DOHH2 (cell line): ENCODE results near the gene LYSET.

Source experiments
- EZH2phosphoT487 ChIP-seq: fragments of 200-600 bp; sonication (generic); IDR thresholded peaks from 2 replicates; pipeline ENCODE4 v1.6.1; 2017; ENCODE audit warnings: borderline replicate concordance, mild to moderate bottlenecking, antibody characterized with exemption, low read length, moderate library complexity, mixed read lengths
- TF ChIP-seq, protein P1 (sequence below): fragments of 200-600 bp; sonication (generic); IDR thresholded peaks from one replicate; pipeline ENCODE4 v1.5.1; 2014; ENCODE audit warnings: antibody characterized with exemption, mild to moderate bottlenecking, low read depth, low read length; ENCODE audit not compliant: poor library complexity, severe bottlenecking

DNA sequence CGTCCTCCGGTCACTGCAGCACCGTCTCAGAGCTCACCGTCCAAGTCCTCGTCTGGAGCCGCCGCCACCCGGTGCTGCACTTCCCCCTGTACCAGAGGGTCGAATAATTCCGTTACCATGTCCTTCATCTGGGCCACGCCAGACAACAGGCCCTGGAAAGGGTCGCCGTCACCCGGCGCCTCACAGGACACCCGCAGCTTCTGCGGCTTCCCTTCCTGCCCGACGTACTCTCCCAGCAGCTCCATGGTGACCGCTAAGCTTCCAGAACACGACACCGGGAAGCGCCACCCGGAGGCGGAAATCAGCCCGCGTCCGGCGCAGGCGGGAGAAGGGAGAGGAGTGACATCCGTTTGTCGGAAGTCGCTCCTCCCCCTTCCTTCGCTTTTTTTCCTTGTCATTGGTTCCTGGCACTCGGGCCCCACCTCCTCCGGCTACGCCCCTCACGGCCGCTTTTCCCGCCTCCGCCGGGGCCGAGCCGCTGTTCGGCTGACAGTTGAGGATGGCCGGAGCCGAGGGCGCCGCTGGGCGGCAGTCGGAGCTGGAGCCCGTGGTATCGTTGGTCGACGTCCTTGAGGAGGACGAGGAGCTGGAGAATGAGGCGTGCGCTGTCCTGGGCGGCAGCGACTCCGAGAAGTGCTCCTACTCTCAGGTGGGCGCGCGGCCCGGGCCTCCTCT is 21.8 kb downstream of the LYSET start, which contains the start of the genes GON7 and UBR7:
- TF ChIP-seq, protein P1, sequence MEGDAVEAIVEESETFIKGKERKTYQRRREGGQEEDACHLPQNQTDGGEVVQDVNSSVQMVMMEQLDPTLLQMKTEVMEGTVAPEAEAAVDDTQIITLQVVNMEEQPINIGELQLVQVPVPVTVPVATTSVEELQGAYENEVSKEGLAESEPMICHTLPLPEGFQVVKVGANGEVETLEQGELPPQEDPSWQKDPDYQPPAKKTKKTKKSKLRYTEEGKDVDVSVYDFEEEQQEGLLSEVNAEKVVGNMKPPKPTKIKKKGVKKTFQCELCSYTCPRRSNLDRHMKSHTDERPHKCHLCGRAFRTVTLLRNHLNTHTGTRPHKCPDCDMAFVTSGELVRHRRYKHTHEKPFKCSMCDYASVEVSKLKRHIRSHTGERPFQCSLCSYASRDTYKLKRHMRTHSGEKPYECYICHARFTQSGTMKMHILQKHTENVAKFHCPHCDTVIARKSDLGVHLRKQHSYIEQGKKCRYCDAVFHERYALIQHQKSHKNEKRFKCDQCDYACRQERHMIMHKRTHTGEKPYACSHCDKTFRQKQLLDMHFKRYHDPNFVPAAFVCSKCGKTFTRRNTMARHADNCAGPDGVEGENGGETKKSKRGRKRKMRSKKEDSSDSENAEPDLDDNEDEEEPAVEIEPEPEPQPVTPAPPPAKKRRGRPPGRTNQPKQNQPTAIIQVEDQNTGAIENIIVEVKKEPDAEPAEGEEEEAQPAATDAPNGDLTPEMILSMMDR, result no peak
- TF ChIP-seq EZH2phosphoT487, result no peak
